Activated effector memory CD4-positive, alpha-beta T cell treated with anti-CD3 and anti-CD28 coated beads, Interleukin-2, amount 50 U/mL, for 16 hours (primary cell): ENCODE data around the gene PTGIS.

ENCODE experiments used
- DNase-seq: peaks from one replicate; pipeline ENCODE4 v3.0.0-alpha.2; 2020

Gene PTGIS

DNA sequence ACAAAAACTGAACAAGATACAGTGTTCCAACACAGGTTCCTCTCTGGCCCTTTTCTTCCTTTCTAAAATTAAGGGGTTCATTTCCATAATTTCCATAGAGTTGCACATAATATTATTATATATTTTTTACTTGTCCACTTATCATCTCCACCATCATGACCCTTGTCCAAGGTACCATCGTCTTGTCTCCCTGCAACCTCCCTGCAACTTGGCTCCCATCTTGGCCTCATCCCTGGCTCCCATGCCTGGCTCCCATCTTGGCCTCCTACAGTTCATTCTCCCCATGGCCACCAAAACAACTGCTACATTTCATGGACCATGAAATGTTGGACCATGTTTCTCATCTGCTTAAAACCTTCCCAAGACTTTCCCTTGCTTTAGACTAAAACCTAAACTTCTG is 82.4 kb downstream of the PTGIS start:
- no peak for DNase-seq

- DNase-seq: peak; percentile 85
Observed at GRCh38 chr20:49484180-49485140, 83.5 kb downstream of the PTGIS start.

DNA sequence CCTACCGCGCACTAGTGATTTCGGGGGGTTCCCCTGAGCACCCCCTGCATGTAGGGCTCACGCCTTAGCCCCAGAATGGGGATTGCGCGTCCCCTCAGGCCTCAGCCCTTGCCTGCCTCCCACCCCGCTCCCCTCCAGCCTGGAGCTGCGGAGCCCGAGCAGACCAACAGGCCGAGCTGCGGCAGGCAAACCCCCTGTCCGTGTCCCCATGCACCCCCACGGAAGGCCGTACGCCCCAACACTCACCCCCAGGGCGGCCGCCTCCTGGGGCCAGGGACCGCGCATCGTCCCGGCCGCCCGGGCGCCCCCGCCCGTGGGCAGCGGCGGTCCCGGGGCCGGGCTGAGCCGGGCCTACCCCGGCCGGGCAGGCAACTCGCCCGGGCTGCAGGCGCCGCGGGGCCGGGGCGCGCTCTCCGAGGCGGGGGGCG is 84.2 kb downstream of the PTGIS start:
- no peak for DNase-seq

DNA sequence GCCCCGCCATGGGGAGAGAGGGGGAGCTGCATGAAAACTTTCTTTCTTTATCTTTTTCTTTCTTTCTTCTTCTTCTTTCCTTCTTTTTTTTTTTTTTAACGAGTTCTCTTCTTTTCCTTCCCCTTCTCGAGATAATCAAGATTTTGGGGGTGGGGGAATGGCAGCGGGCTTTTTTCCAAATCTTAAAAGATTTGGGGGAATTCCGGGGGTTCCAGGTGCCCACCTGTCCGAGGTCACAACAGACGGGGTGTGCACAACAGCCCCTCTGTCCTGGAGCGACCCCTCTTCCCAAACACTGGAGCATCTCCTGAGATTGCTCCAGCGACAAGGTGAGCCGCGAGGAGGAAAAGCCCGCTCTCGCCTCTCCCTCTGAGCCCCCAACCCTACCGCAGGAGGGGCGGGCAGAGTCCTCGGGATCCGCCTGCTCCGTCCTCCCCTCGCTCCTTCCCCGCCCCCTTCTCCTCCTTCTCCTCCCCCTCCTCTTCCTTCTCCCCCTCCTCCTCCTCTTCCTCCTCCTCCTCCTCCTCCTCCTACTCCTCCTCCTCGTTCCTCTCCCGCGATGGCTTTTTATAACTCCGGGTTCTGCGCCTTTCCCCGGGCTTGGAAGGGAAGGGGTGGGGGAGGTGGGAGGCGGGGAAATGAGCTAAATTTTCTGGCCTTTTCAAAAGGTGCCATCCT is 84.8 kb downstream of the PTGIS start:
- no peak for DNase-seq

DNA sequence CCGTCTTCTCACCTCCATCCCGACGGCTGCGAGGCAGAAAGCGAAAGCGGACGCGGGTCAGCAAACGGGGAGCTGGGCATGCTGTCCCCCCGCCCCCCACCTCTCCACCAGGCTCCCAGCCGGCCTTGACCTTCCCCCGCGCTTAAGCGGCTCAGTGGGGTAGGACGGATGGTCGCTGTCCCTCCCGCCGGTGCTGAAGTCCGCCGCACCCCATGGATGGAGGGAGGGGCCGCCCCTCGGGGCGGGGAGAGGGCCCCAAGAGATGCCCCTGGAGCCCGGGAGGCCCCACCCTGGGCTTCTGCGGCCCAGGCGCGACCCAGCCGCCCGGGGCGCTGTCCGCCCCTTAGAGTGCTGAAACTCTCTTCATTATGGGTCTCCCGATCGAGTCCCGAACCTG is 85.3 kb downstream of the PTGIS start, which contains the start of gene KCNB1:
KCNB1 (minus strand) TSS at position 48 of the 397 bp plus-strand sequence. CDS start 188 bp downstream, outside the sequence.
- peak; percentile 76 for DNase-seq

GRCh38 chr20:49482173-49482572 is 85.8 kb downstream of the PTGIS start:
- DNase-seq: no peak

- DNase-seq: no peak
Observed at GRCh38 chr20:49481116-49481515, 86.8 kb downstream of the PTGIS start.

DNA sequence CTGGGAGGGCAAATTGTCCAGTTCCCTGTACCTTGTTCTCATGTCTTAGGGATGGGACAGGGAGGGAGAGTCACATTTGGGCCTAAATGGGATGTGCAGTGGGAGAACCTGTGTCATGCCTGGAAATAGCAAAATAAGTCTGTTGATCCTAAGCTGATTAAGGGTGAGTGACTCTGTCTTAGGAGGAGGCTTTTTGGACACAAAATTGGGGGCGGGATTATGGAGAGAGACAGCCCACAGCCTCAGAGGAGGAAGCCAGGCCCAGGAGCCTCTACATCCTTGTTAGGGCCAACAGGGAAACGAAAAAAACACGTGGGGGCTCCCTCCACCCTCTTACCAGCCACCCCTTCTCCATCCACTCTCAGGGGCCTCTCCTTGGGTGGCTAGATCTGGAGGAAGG is 87.7 kb downstream of the PTGIS start:
- no peak for DNase-seq

- DNase-seq: no peak
Observed at GRCh38 chr20:49479785-49480184, 88.2 kb downstream of the PTGIS start.

GRCh38 chr20:49478754-49479689 is 88.9 kb downstream of the PTGIS start:
- DNase-seq: no peak

DNA sequence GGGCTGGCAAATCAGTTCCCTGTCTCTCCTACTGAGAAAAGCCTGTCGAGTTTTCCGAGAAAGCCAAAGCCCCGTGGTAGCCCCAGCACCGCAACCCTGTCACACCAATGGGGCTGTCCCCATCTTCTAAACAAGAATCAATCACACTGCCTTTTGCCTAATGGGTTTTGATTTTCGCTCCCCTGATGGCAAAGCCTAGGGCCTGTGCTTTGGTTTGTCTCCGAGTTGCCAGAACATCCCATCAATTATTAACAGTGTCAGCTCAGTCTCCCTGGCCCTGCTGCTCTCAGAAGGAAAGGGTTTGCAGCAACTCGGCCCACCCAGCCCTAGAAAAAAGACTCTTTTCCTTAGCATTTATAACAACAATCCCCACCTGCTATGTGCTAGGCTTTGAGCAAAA is 89.7 kb downstream of the PTGIS start:
- DNase-seq: no peak

- no peak for DNase-seq
Observed at GRCh38 chr20:49477200-49477599, 90.7 kb downstream of the PTGIS start.

DNA sequence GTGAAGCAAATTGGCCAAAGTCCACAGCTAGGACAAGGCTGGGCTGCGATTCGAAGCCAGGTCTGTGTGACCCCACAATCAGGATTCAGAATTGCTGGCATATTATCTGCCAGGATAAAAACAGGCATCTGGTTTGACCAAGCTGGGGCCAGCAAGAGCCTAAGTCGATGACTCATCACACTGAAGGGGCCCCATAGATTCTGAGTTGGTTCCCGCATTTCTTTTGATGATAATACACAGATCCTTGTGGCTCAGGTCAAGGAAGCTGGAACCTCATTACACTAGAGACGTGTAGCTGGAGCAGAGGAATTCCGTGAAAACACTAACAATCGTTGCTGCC is 92.0 kb downstream of the PTGIS start:
- no peak for DNase-seq

DNA sequence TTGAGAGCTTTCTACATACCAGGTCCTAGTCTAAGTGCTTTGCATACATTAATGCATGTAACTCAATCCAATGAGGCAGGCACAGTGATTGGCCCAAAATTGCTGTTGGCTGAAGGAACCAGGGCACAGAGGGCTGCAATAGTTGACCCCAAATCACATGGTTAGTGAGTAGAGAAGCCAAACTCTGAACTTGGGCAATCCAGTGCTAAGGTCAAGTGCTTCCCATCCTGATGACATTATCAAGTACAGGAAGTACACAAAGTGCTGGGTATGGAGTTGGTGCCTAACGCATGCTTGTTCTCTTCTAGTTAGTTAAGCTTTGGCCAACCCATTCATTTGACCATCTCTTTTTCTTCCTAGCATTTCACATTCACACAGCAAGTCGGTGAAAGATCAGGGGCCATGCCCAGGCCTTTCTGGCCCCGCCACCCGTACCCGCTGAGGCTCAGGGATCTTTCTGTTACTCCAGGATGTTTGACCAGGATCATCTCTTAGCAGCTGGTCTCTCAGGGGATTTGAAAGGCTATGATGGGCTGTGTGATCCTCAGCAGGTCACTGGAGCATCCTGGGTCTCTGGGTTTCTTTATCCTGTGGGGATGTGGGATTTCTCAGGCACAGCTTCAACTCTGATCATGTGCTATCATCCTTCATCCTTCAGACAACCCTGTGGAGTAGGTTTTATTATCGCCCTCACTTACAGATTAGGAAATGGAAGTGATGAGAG is 92.5 kb downstream of the PTGIS start:
- no peak for DNase-seq

DNA sequence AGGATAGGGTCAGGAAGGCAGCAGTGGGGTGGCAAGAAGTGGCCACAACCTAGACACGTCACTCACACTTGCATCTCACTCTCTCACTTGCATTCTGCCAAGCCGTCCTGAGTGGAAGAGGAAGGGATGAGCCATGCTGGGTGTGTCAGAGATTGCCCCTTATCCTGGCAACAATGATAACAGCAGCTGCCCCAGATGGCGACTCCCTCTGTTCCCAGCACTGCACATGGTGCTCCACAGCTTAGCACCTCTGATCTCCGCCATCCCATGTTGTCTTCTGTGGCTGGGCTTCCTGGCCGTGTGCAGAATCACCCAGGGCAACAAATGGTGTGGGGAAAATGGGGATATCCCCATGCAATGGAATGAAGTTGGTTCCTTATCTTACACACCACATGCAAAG is 96.5 kb downstream of the PTGIS start:
- no peak for DNase-seq

DNA sequence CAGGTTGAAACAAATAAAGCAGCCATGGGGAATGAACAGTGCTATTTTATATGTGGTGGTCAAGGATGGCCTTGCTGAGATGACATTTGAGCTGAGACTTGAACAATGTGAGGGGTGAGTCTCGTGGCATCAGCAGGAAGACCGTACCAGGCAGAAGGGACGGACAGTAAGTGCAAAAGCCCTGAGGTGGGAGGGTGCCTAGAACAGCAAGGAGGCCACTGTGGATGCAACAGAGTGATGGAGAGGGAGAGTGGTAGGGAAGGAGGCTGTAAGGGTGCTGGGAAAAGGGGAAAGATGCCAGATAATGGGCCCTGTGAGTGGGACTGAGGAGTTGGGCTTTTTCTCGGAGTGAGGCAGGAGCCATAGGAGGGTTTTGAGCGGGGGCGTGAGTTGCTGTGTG is 97.0 kb downstream of the PTGIS start:
- no peak for DNase-seq

- DNase-seq: no peak
Observed at GRCh38 chr20:49469060-49469459, 98.9 kb downstream of the PTGIS start.

- no peak for DNase-seq
Observed at GRCh38 chr20:49468412-49468811, 99.5 kb downstream of the PTGIS start.

- DNase-seq: no peak
Observed at GRCh38 chr20:49466114-49466912, 101.6 kb downstream of the PTGIS start.

GRCh38 chr20:49464556-49464955 is 103.4 kb downstream of the PTGIS start:
- DNase-seq: no peak

- DNase-seq: no peak
Observed at GRCh38 chr20:49462626-49463025, 105.3 kb downstream of the PTGIS start.
